ENCODE data around the gene HLF. TPM values are rescaled to one million over a fixed set of nuclear protein-coding genes. Genes with fewer than 3 reads are reported as not detected.

The HLF gene
- total RNA-seq, 1 experiment from 2014 or later = 1.5 TPM

- no TSS peak for BruUV-seq (replicated peaks)
- H3K9me2 ChIP-seq (ENCODE audit: insufficient read depth) = no peaks in the 10 kb centered on the region
Observed at GRCh38 chr17:55368706-55369105, 103.9 kb downstream of the HLF start.

More at GRCh38 chr17:55368706-55369105, 103.9 kb downstream of the HLF start:
- POLR2A ChIA-PET = no interaction called here
- no peaks in the 10 kb centered on the region for H3K27me3 ChIP-seq (ENCODE audit: insufficient read depth, low read length)
- H3K4me1 ChIP-seq (ENCODE audit: control insufficient read depth in 1 of 2, insufficient read depth in 2 of 2, low read length in 2 of 2) = no peaks in the 10 kb centered on the region
- H3K36me3 ChIP-seq (ENCODE audit: control insufficient read depth in 1 of 2, insufficient read depth in 2 of 2, low read length in 2 of 2) = no peaks in the 10 kb centered on the region
- TF ChIP-seq RAD21 (IDR thresholded peaks at IDR 0.05; ENCODE audit: low read depth) (no peak), REST (IDR thresholded peaks at IDR 0.05; ENCODE audit: low read depth) (no peak), ZFX (IDR thresholded peaks at IDR 0.05) (no peak), ATF3 (IDR thresholded peaks at IDR 0.05) (no peak), CEBPB (IDR thresholded peaks at IDR 0.05; ENCODE audit: low read depth) (no peak), ZNF274 (IDR thresholded peaks at IDR 0.05; ENCODE audit: low read depth, low read length) (no peak), MAX (IDR thresholded peaks at IDR 0.05) (no peak), EZH2phosphoT487 (IDR thresholded peaks at IDR 0.05; ENCODE audit: borderline replicate concordance) (no peak), POLR2AphosphoS5 (IDR thresholded peaks at IDR 0.05; ENCODE audit: low read depth, low read length) (no peak), ELF1 (IDR thresholded peaks at IDR 0.05; ENCODE audit: borderline replicate concordance, low read depth) (no peak), CBX3 (IDR thresholded peaks at IDR 0.05; ENCODE audit: low read depth) (no peak), FOSL1 (IDR thresholded peaks at IDR 0.05; ENCODE audit: low read depth) (no peak), SRF (IDR thresholded peaks at IDR 0.05; ENCODE audit: low read depth) (no peak)
- no peaks in the 10 kb centered on the region for H3K79me2 ChIP-seq (ENCODE audit: insufficient read depth, low read length)
- H2AFZ ChIP-seq (ENCODE audit: low read depth, low read length, poor library complexity, severe bottlenecking) = no peak overlapping the region
- ATAC-seq = no peak
- H3K27ac ChIP-seq (ENCODE audit: low read depth, low read length) = no peak overlapping the region
- DNase-seq (ENCODE audit: low read depth, low spot score) = no peak
- no peak overlapping the region for H3K9ac ChIP-seq (ENCODE audit: low read length)
- no peak overlapping the region for H3K4me3 ChIP-seq (replicated peaks in 1 of 2; ENCODE audit: low read depth in 1 of 2, low read length in 2 of 2)
- H3K4me2 ChIP-seq (ENCODE audit: low read length) = no peak overlapping the region
- no peaks in the 10 kb centered on the region for H4K20me1 ChIP-seq (ENCODE audit: insufficient read depth)
- RAD21 ChIA-PET (ENCODE audit: low non-redundant PET in 1 of 2, low total read pairs in 2 of 2, uncharacterized antibody in 2 of 2, unreplicated experiment in 2 of 2) = no interaction called here
- no peaks in the 10 kb centered on the region for H3K9me3 ChIP-seq (ENCODE audit: control insufficient read depth in 1 of 2, insufficient read depth in 1 of 2, low read depth in 1 of 2, low read length in 2 of 2)
- intact Hi-C loops (cut with micrococcal nuclease) = no loop called here
- CTCF ChIA-PET = interaction anchor here (3.6 kb wide), 1 partner anchor 12 kb away, joined by 15 read pairs; no protein-coding TSS in a partner anchor

Other genes starting within 250 kb of the HLF start
- 21.3 TPM for gene MMD, start 156.9 kb downstream of the HLF start, total RNA-seq (2021; ENCODE audit: unreplicated experiment)
- gene SMIM36, start 246.5 kb downstream of the HLF start, total RNA-seq (2021; ENCODE audit: unreplicated experiment) = 0.37 TPM

Data from HCT116 (cell line).